Measurements from ENCODE around the gene AMPH. TPM values are rescaled to one million over a fixed set of nuclear protein-coding genes. Genes with fewer than 3 reads are reported as not detected.
A peak's percentile ranks its signal among the peaks of the same experiment; 100 is the strongest.

Gene AMPH
- total and polyA plus RNA-seq, 9 of the 15 experiments (the other 6 are each of a cell fraction or from before 2014, with no cell fraction given) = 0.03 to 0.35 TPM; not detected in 7

- Histone ChIP-seq H4K20me1 (replicated peaks; ENCODE audit: control insufficient read depth, insufficient read depth, low read length) (no peaks in the 10 kb centered on the region), H3K79me2 (ENCODE audit: control insufficient read depth, insufficient read depth, low read length) (no peaks in the 10 kb centered on the region), H2AFZ (ENCODE audit: low read depth, low read length) (no peak overlapping the region), H3K4me1 (replicated peaks in 1 of 2; ENCODE audit: control insufficient read depth in 2 of 2, insufficient read depth in 2 of 2, low read length in 2 of 2) (no peaks in the 10 kb centered on the region), H3K27ac (ENCODE audit: extremely low read depth, low read depth, low read length) (no peak overlapping the region), H3K4me2 (ENCODE audit: insufficient read depth, low read length) (no peak overlapping the region), H3K9me1 (ENCODE audit: control insufficient read depth, insufficient read depth, low read length) (no peaks in the 10 kb centered on the region), H3K9me3 (replicated peaks; ENCODE audit: control insufficient read depth, insufficient read depth, low read depth, low read length) (no peaks in the 10 kb centered on the region), H3K36me3 (ENCODE audit: control insufficient read depth, insufficient read depth, low read length) (no peaks in the 10 kb centered on the region), H3K27me3 (ENCODE audit: control insufficient read depth in 2 of 2, insufficient read depth in 2 of 2, low read length in 2 of 2) (peaks cover 0 to 4% of the 10 kb centered on the region in 2 experiments; a peak in 1 of 5 replicates), H3K9ac (ENCODE audit: insufficient read depth in 1 of 2, low read depth in 2 of 2, low read length in 2 of 2) (no peak overlapping the region), H3K4me3 (no peak overlapping the region)
- ChIA-PET CTCF (ENCODE audit: low intra/inter-chr PET ratio) (no interaction called here), POLR2A (no interaction called here)
- no TSS peak for BruUV-seq (replicated peaks)
- WGBS (ENCODE audit: insufficient coverage, low coverage, missing lambda C conversion rate) = 0% methylated on average over 2 of the region's 2 CpGs
- DNase-seq (ENCODE audit: extremely low read depth in 1 of 4, low spot score in 3 of 4) (no peak), FAIRE-seq (peak; percentile 54), ATAC-seq (no peak)
- in situ Hi-C loops (cut with MboI) (no loop called here), intact Hi-C loops (cut with micrococcal nuclease) (no loop called here)
- TF ChIP-seq ZBTB8A (IDR thresholded peaks at IDR 0.05; ENCODE audit: partially characterized antibody) (no peak), CBFA2T3 (IDR thresholded peaks at IDR 0.05) (no peak), PRDM10 (IDR thresholded peaks at IDR 0.05; ENCODE audit: partially characterized antibody) (no peak), NR0B1 (IDR thresholded peaks at IDR 0.05; ENCODE audit: partially characterized antibody) (no peak), JUND (IDR thresholded peaks at IDR 0.05; ENCODE audit: borderline replicate concordance, low read depth, low read length) (no peak), JUND (tag; IDR thresholded peaks at IDR 0.05; ENCODE audit: borderline replicate concordance, low read depth, low read length) (no peak), CEBPB (tag; IDR thresholded peaks at IDR 0.05) (peak; percentile 37; the same call in 1 of the 2 replicates), ZFP1 (CRISPR knock-in tag; IDR thresholded peaks at IDR 0.05) (no peak), ZNF77 (CRISPR knock-in tag; IDR thresholded peaks at IDR 0.05) (no peak), ZNF384 (IDR thresholded peaks at IDR 0.05; ENCODE audit: low read depth, low read length) (no peak), ELK1 (CRISPR knock-in tag; IDR thresholded peaks at IDR 0.05) (no peak), PHTF2 (CRISPR knock-in tag; IDR thresholded peaks at IDR 0.05) (no peak), CEBPG (CRISPR knock-in tag; IDR thresholded peaks at IDR 0.05) (no peak), CEBPG (tag; conservative IDR thresholded peaks at IDR 0.05 in 1 of 2, IDR thresholded peaks at IDR 0.05 in 1 of 2) (peak in 1 of 2 experiments; percentile 68; a peak in 2 of 4 replicates), CHCHD3 (CRISPR knock-in tag; IDR thresholded peaks at IDR 0.05) (no peak), ZC3H8 (IDR thresholded peaks at IDR 0.05) (no peak), TCF7L2 (IDR thresholded peaks at IDR 0.05; ENCODE audit: low read depth, low read length) (no peak), ZBTB9 (CRISPR knock-in tag; IDR thresholded peaks at IDR 0.05) (no peak)
Measured at GRCh38 chr7:38507384-38507783, 123.8 kb downstream of the AMPH start.

Data from K562 (cell line).